ENCODE results near the gene KRTAP10-12.

DNA sequence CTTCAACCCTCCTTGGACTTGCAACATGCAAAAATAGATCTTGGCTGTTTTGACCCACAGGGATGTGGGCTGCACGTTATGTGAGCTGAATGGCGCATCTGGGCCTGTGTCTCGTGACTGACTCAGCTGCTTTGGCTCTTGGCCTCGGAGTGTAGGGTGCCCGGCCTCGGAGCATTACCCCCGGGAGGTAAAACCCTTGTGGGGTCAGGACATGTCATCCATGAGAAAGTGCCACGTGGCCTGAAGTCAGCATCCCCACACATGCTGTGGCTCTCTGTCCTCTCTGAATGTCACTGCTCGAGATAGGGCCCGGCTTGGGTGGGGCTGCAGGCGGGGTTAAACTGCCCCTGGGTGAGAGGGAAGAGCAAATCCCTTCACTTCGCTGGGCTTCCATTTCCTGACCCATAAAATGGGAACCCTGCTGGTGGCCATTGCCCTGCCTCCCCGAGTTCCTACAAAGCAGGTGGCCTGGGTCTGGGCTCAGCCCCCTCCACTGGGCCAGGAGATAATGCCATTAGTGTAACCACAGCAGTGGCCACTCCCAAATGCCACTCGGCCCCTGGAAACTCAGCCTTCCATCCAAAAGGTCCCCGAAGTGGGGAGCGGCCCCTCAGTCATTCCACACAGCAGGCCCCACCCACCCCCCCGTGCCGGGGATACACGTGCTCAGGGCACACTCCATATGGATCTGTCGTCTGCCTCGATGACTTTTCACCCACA, 37.2 kb downstream of the KRTAP10-12 start:
- no peak for TF ChIP-seq POLR2AphosphoS5 (IDR thresholded peaks at IDR 0.05; ENCODE audit: borderline replicate concordance, low read depth, low read length)
- TF ChIP-seq EZH2 (IDR thresholded peaks at IDR 0.05), result no peak

Measured in SK-N-MC (cell line).